B cell (primary cell): ENCODE measurements around the gene APEX1. TPM values are rescaled to one million over a fixed set of nuclear protein-coding genes. Genes with fewer than 3 reads are reported as not detected.

ENCODE experiments used
- ATAC-seq: fragments of 200-7000 bp; cut with Tn5 transposase; one replicate; pipeline ENCODE4 v1.10.0; 2021; ENCODE audit warnings: low read depth, mild to moderate bottlenecking, moderate number of reproducible peaks, moderate library complexity
- CTCF ChIA-PET: fragments of 350-600 bp; sonication (Branson Sonifier 250); formaldehyde crosslinking; loops from one replicate; lab custom pipeline; 2021; ENCODE audit warnings: antibody characterized with exemption, inconsistent platforms; lab: Charles Lee
- POLR2A ChIA-PET: fragments of 350-600 bp; sonication (Branson Sonifier 250); formaldehyde crosslinking; loops from one replicate; lab custom pipeline; 2021; ENCODE audit warnings: antibody characterized with exemption; lab: Charles Lee
- DNase-seq: peaks from one replicate; pipeline ENCODE4 v3.0.0; 2013
- H2AFZ ChIP-seq: 2 replicates; pipeline ENCODE4 v1.6.1; 2012; ENCODE audit warnings: mild to moderate bottlenecking, low read depth, low read length; ENCODE audit not compliant: insufficient read depth, poor library complexity, severe bottlenecking
- H3K27ac ChIP-seq, 2 donors: 1 replicate in 1 of 2; 2 replicates in 1 of 2; pipeline ENCODE4 v1.5.1; 2012 to 2013; ENCODE audit warnings: low read length in 2 of 2, mild to moderate bottlenecking in 2 of 2, moderate library complexity in 1 of 2
- H3K27me3 ChIP-seq, 4 experiments: fragments of 200-600 bp in 1 of 4; sonication (generic) in 1 of 4; replicated peaks in 1 of 4; 1 replicate in 2 of 4; 2 replicates in 2 of 4; pipeline versions ENCODE4 v1.6.1 to v1.7.0; 2013 to 2016; ENCODE audit warnings: low read length in 3 of 4, mild to moderate bottlenecking in 2 of 4, mixed read lengths in 1 of 4, moderate library complexity in 1 of 4; ENCODE audit not compliant: insufficient read depth in 4 of 4, control insufficient read depth in 3 of 4; ENCODE audit errors: control extremely low read depth in 1 of 4
- H3K36me3 ChIP-seq, 2 experiments: replicated peaks in 1 of 2; 1 replicate in 1 of 2; 2 replicates in 1 of 2; pipeline versions ENCODE4 v1.6.1 to v1.7.1; 2013; ENCODE audit warnings: low read length in 1 of 2; ENCODE audit not compliant: insufficient read depth in 2 of 2, control insufficient read depth in 1 of 2; ENCODE audit errors: control extremely low read depth in 1 of 2, extremely low read depth in 1 of 2
- H3K4me1 ChIP-seq, 2 donors: fragments of 200-600 bp in 1 of 2; sonication (generic) in 1 of 2; 1 replicate in 1 of 2; 2 replicates in 1 of 2; pipeline versions ENCODE4 v1.5.1 to v1.6.1; 2013 to 2017; ENCODE audit warnings: low read length in 2 of 2; ENCODE audit not compliant: control insufficient read depth in 2 of 2, insufficient read depth in 2 of 2
- H3K4me2 ChIP-seq: replicated peaks from 2 replicates; pipeline ENCODE3; 2012; ENCODE audit warnings: mild to moderate bottlenecking, low read depth, low read length; ENCODE audit not compliant: poor library complexity, severe bottlenecking
- H3K4me3 ChIP-seq, 5 experiments: fragments of 200-600 bp in 1 of 5; sonication (generic) in 1 of 5; 1 replicate in 3 of 5; 2 replicates in 2 of 5; pipeline versions ENCODE4 v1.5.1 to v1.7.0; 2011 to 2016; ENCODE audit warnings: low read length in 4 of 5, mild to moderate bottlenecking in 4 of 5, low read depth in 2 of 5, control low read depth in 1 of 5, moderate library complexity in 1 of 5; ENCODE audit not compliant: insufficient read depth in 1 of 5; ENCODE audit errors: control extremely low read depth in 1 of 5, extremely low read depth in 1 of 5
- H3K79me2 ChIP-seq: fragments of 200-600 bp; sonication (generic); one replicate; pipeline ENCODE4 v1.6.0; 2016; ENCODE audit warnings: low read length; ENCODE audit not compliant: control insufficient read depth, insufficient read depth
- H3K9ac ChIP-seq: fragments of 200-600 bp; sonication (generic); 2 replicates; pipeline ENCODE4 v1.6.1; 2017; ENCODE audit warnings: mild to moderate bottlenecking, low read length, moderate library complexity
- H3K9me3 ChIP-seq, 3 donors: one replicate each; pipeline versions ENCODE4 v1.6.1 to v1.7.1; 2013; ENCODE audit warnings: low read length in 2 of 3; ENCODE audit not compliant: control insufficient read depth in 2 of 3, insufficient read depth in 1 of 3; ENCODE audit errors: control extremely low read depth in 1 of 3
- H4K20me1 ChIP-seq: 2 replicates; pipeline ENCODE4 v1.6.0; 2012; ENCODE audit warnings: mild to moderate bottlenecking, low read length; ENCODE audit not compliant: insufficient read depth, control insufficient read depth, poor library complexity, severe bottlenecking
- H3K27ac Mint-ChIP-seq: one replicate; pipeline ENCODE4 v1.8.0; 2021; ENCODE audit warnings: mixed read lengths
- H3K27me3 Mint-ChIP-seq: one replicate; pipeline ENCODE4 v1.8.0; 2021; ENCODE audit warnings: mixed read lengths
- H3K4me1 Mint-ChIP-seq: one replicate; pipeline ENCODE4 v1.8.0; 2021; ENCODE audit warnings: mixed read lengths
- H3K4me3 Mint-ChIP-seq: one replicate; pipeline ENCODE4 v1.8.0; 2021; ENCODE audit warnings: mixed read lengths
- H3K9me3 Mint-ChIP-seq: one replicate; pipeline ENCODE4 v1.8.0; 2022; ENCODE audit warnings: mixed read lengths; ENCODE audit not compliant: insufficient read depth
- CTCF ChIP-seq: fragments of 200-600 bp; IDR thresholded peaks from one replicate; pipeline ENCODE4 v1.8.0; 2022; ENCODE audit warnings: antibody characterized with exemption, mild to moderate bottlenecking
- EZH2 ChIP-seq: IDR thresholded peaks from 2 replicates; pipeline ENCODE4 v1.6.1; 2012; ENCODE audit warnings: borderline replicate concordance, low read depth, mild to moderate bottlenecking, moderate library complexity, low read length; ENCODE audit not compliant: insufficient read depth, poor library complexity, severe bottlenecking
- WGBS: methylation state at CpG from one replicate; pipeline ENCODE4 v1.1.5; 2013; ENCODE audit warnings: missing lambda C conversion rate; ENCODE audit not compliant: insufficient coverage; 5-methylcytosine and 5-hydroxymethylcytosine counted together
- intact Hi-C: fragments of 100-400 bp; cut with micrococcal nuclease; formaldehyde crosslinking; loops from one replicate; pipeline ENCODE4 v1.10.0; 2022
- polyA plus RNA-seq: library from polyadenylated mRNA; depleted of rRNA; stranded (reverse); fragments of >200 nt; gene quantifications from 2 replicates; pipeline ENCODE4 v1.2.3, GENCODE V29; 2012
- total RNA-seq, 2 donors: library from RNA; stranded (reverse); fragments of 120-200 nt in 1 of 2; gene quantifications; 1 replicate in 1 of 2; 2 replicates in 1 of 2; pipeline versions ENCODE4 v1.2.3 to v1.2.4, GENCODE V29; 2013 to 2022

Gene APEX1
- total and polyA plus RNA-seq, 2 donors (not counting 1 experiment from before 2014, with no cell fraction given), result 103 to 169 TPM

GRCh38 chr14:20486684-20487395 lies 31.8 kb downstream of the APEX1 start:
- peak overlapping the region; percentile 26 for H2AFZ ChIP-seq
- no peak overlapping the region for H3K9ac ChIP-seq
- no peak for ATAC-seq
- no peak overlapping the region for H3K4me3 ChIP-seq
- intact Hi-C loops, result no loop called here
- H3K4me3 Mint-ChIP-seq, result no peak overlapping the region
- H3K9me3 ChIP-seq, result no peaks in the 10 kb centered on the region
- no peaks in the 10 kb centered on the region for H3K27me3 ChIP-seq
- H3K27me3 Mint-ChIP-seq, result no peaks in the 10 kb centered on the region
- H3K9me3 Mint-ChIP-seq, result no peaks in the 10 kb centered on the region
- TF ChIP-seq CTCF (no peak), EZH2 (no peak)
- H3K27ac Mint-ChIP-seq, result no peak overlapping the region
- ChIA-PET CTCF (interaction anchor here (0.6 kb wide), 1 partner anchor 113 kb away, joined by 3 read pairs; no protein-coding TSS in a partner anchor), POLR2A (no interaction called here)
- whole genome bisulfite sequencing, result 50% methylated on average over 8 of the region's 8 CpGs
- H3K27ac ChIP-seq, result no peak overlapping the region
- H3K4me1 ChIP-seq, result peaks cover 50 to 53% of the 10 kb centered on the region in 2 donors
- H3K36me3 ChIP-seq, result no peaks in the 10 kb centered on the region
- H3K79me2 ChIP-seq, result no peaks in the 10 kb centered on the region
- H4K20me1 ChIP-seq, result no peaks in the 10 kb centered on the region
- DNase-seq, result no peak
- peak overlapping the region; percentile 23 for H3K4me2 ChIP-seq
- H3K4me1 Mint-ChIP-seq, result peaks cover 51% of the 10 kb centered on the region

GRCh38 chr14:20487396-20487725 lies 32.3 kb downstream of the APEX1 start:
- peak overlapping the region; percentile 23 for H3K4me2 ChIP-seq
- no peak for ATAC-seq
- no peaks in the 10 kb centered on the region for H3K36me3 ChIP-seq
- no peak overlapping the region for H3K9ac ChIP-seq
- Mint-ChIP-seq H3K9me3 (no peaks in the 10 kb centered on the region), H3K27me3 (no peaks in the 10 kb centered on the region), H3K27ac (no peak overlapping the region), H3K4me1 (peaks cover 56% of the 10 kb centered on the region), H3K4me3 (no peak overlapping the region)
- H4K20me1 ChIP-seq, result no peaks in the 10 kb centered on the region
- POLR2A ChIA-PET, result no interaction called here
- H3K9me3 ChIP-seq, result no peaks in the 10 kb centered on the region
- intact Hi-C loops, result no loop called here
- H3K4me1 ChIP-seq, result peaks cover 55 to 58% of the 10 kb centered on the region in 2 donors
- DNase-seq, result no peak
- no peaks in the 10 kb centered on the region for H3K27me3 ChIP-seq
- H2AFZ ChIP-seq, result peak overlapping the region; percentile 26
- no peak for TF ChIP-seq EZH2
- TF ChIP-seq CTCF, result no peak
- CTCF ChIA-PET, result no interaction called here
- no peaks in the 10 kb centered on the region for H3K79me2 ChIP-seq
- H3K4me3 ChIP-seq, result no peak overlapping the region
- H3K27ac ChIP-seq, result no peak overlapping the region
